Activated T-helper 1 cell treated with anti-CD3 and anti-CD28 coated beads, Interleukin-12 subunit alpha, Interleukin-12 subunit beta, Interleukin-2, Interleukin-4 antibody, amounts not matched to agents 30 ng/mL and 10 ng/mL and 1 ng/mL, durations not matched to agents 14 hours and 24 hours and 36 hours (primary cell): ENCODE results near the gene LILRB1. TPM values are rescaled to one million over a fixed set of nuclear protein-coding genes. Genes with fewer than 3 reads are reported as not detected.
"Not testable (repeated sequence)": the region's sequence is repeated elsewhere in the genome, so short reads cannot be mapped to it uniquely, and the experiment has no call there.

Experiments
- DNase-seq: peaks from one replicate; pipeline ENCODE4 v3.0.0; 2021; ENCODE audit warnings: low spot score
- H3K27ac Mint-ChIP-seq: one replicate; pipeline ENCODE4 v1.8.0; 2021; ENCODE audit warnings: mild to moderate bottlenecking, mixed read lengths
- H3K27me3 Mint-ChIP-seq: one replicate; pipeline ENCODE4 v1.8.0; 2022; ENCODE audit warnings: mild to moderate bottlenecking, moderate library complexity, mixed read lengths; ENCODE audit not compliant: insufficient read depth
- H3K36me3 Mint-ChIP-seq: one replicate; pipeline ENCODE4 v1.8.0; 2021; ENCODE audit warnings: low read depth, mixed read lengths
- H3K4me1 Mint-ChIP-seq: one replicate; pipeline ENCODE4 v1.8.0; 2021; ENCODE audit warnings: low read depth, mixed read lengths
- H3K4me3 Mint-ChIP-seq: one replicate; pipeline ENCODE4 v1.8.0; 2021; ENCODE audit warnings: mild to moderate bottlenecking, moderate library complexity, mixed read lengths
- H3K9me3 Mint-ChIP-seq: one replicate; pipeline ENCODE4 v1.8.0; 2021; ENCODE audit warnings: mixed read lengths
- intact Hi-C: fragments of 100-400 bp; cut with micrococcal nuclease; formaldehyde crosslinking; loops from one replicate; pipeline ENCODE4 v1.15.1; 2024
- total RNA-seq: library from RNA; stranded (reverse); gene quantifications from 2 replicates; pipeline ENCODE4 v1.2.3, GENCODE V29; 2022

LILRB1 gene
- total RNA-seq, 1 donor from 2014 or later = not detected

DNA sequence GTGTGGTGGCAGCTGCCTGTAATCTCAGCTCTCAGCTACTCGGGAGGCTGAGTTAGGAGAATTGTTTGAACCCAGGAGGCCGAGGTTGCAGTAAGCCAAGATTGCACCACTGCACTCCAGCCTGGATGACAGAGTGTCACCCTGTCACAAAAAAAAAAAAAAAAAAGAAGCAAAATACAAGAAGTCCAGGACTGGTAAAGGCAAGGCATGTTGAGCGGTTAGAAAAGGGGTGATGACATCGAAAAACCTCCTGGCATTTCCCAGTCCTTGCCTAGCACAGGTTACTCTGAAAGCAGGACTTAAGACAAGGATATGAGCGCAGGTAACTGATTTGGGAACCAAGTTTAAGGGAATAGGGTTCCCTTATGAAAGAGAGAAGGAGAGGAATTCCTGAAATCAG is 30.0 kb downstream of the LILRB1 start:
- Mint-ChIP-seq H3K4me3 (no peak overlapping the region), H3K4me1 (no peaks in the 10 kb centered on the region), H3K36me3 (no peaks in the 10 kb centered on the region), H3K27me3 (peaks cover 2% of the 10 kb centered on the region), H3K9me3 (no peaks in the 10 kb centered on the region), H3K27ac (no peak overlapping the region)
- intact Hi-C loops = loop anchor here (10.0 kb wide), 1 partner anchor 484 kb away; the partner anchor contains the start of gene TNNT1
- no peak for DNase-seq

GRCh38 chr19:54660964-54661363 is 30.7 kb downstream of the LILRB1 start:
- no peak overlapping the region for H3K4me3 Mint-ChIP-seq
- intact Hi-C loops = loop anchor here (10.0 kb wide), 1 partner anchor 484 kb away; the partner anchor contains the start of gene TNNT1
- no peaks in the 10 kb centered on the region for H3K4me1 Mint-ChIP-seq
- no peak for DNase-seq
- H3K9me3 Mint-ChIP-seq = no peaks in the 10 kb centered on the region
- H3K27ac Mint-ChIP-seq = no peak overlapping the region
- H3K36me3 Mint-ChIP-seq = no peaks in the 10 kb centered on the region
- peaks cover 2% of the 10 kb centered on the region for H3K27me3 Mint-ChIP-seq

DNA sequence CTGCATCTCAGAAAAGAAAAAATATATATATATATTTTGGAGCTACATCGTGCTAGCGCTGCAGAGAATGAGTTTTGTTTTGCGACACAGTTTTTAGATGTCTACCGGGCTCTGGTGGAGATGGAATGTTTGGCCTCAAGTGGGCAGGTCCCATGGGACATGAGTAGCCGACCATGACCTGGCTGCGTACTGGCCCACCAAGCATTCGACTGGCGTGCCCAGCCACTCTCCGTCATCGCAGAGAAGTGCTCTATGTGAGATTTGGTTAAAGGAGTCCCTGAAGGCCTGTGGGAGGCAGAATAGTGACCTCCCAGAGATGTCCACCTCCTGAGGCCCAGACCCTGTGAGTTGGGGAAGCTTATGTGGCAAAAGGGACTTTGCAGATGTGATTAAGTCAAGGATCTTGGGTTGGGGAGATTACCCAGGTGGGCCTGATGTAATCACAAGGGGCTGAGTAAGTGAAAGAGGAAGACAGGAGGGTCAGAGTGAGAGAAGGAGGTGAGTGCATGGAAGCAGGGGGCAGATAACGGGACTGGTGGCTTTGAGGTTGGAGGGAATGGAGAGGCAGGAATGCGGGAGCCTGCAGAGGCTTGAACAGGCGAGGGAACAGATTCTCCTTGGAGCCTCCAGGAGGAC is 31.7 kb downstream of the LILRB1 start:
- Mint-ChIP-seq H3K9me3 (no peaks in the 10 kb centered on the region), H3K4me3 (no peak overlapping the region), H3K36me3 (no peaks in the 10 kb centered on the region), H3K27ac (no peak overlapping the region), H3K27me3 (peaks cover 2% of the 10 kb centered on the region), H3K4me1 (no peaks in the 10 kb centered on the region)
- no peak for DNase-seq
- intact Hi-C loops = loop anchor here (10.0 kb wide), 1 partner anchor 483 kb away; the partner anchor contains the start of gene TNNT1

DNA sequence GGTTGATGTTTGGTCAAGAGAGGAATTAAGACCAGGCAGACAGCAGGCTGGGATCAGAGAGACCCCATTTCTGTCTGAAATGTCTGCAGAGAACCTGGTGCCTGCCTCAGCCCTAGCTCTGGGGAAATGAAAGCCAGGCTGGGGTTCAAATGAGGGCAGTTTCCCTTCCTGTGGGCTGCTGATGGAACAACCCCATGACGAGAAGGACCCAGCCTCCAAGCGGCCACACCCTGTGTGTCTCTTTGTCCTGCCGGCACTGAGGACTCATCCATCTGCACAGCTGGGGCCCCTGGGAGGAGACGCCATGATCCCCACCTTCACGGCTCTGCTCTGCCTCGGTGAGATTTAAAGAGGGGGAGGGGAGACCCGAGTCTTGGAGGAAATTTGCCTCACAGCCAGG is 32.4 kb downstream of the LILRB1 start, which contains the start of gene LILRB4:
TSS of gene LILRB4 (plus strand) at position 256 of the 400 bp plus-strand sequence. CDS start at position 305, 49 bp downstream.
- intact Hi-C loops = loop anchor here (10.0 kb wide), 1 partner anchor 482 kb away; the partner anchor contains the start of gene TNNT1
- H3K9me3 Mint-ChIP-seq = no peaks in the 10 kb centered on the region
- no peak within 1 kb of the TSS for H3K4me3 Mint-ChIP-seq

DNA sequence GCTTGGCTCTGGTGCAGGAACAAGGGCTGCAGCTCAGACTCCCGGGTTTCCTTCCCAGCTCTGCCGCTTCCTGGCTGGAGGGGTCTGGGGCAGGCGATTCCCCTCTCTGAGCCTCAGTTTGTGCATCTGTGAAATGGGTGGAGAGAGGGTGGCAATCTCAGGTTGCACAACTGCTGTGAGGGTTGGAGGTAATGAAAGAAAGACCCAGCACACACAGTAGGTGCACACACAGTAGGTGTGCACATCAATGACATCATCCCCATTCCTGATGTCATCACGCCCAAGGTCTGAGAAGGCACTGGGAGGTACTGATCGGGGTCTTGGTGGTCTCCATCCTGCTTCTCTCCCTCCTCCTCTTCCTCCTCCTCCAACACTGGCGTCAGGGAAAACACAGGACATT is 35.2 kb downstream of the LILRB1 start:
- Mint-ChIP-seq H3K36me3 (peaks cover 2% of the 10 kb centered on the region), H3K27ac (no peak overlapping the region), H3K27me3 (peaks cover 2% of the 10 kb centered on the region), H3K4me1 (no peaks in the 10 kb centered on the region), H3K9me3 (peaks cover 7% of the 10 kb centered on the region), H3K4me3 (no peak overlapping the region)
- DNase-seq = no peak
- intact Hi-C loops = loop anchor here (10.0 kb wide), 1 partner anchor 479 kb away; the partner anchor contains the start of gene TNNT1

More for the DNA sequence above, 32.4 kb downstream of the LILRB1 start, which contains the start of gene LILRB4:
- Mint-ChIP-seq H3K27ac (no peak within 1 kb of the TSS), H3K36me3 (no peaks in the 10 kb centered on the region), H3K27me3 (peaks cover under 1% of the 10 kb centered on the region), H3K4me1 (no peaks in the 10 kb centered on the region)
- no peak for DNase-seq

DNA sequence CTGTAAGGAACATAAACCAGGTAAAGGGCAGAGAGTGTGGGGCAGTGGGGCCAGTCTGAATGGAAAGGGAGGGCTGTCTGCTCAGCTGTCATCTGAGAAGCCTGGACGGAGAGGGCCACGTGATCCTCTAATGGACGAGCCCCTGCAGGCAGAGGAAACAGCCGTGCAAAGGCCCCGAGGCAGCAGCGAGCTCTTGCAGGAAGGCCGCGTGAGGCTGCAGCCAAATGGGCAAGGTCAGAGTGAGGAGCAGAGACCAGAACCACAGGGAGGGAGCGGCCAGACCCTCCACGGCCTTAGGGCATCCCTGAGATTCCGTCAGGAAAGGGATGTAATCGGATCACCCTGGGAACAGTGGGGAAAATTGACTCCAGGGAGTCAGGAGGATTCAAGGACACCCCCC is 36.9 kb downstream of the LILRB1 start:
- intact Hi-C loops = loop anchor here (10.0 kb wide), 1 partner anchor 478 kb away; the partner anchor contains the start of gene TNNT1
- peaks cover 2% of the 10 kb centered on the region for H3K27me3 Mint-ChIP-seq
- no peak for DNase-seq
- no peak overlapping the region for H3K27ac Mint-ChIP-seq
- no peak overlapping the region for H3K4me3 Mint-ChIP-seq
- no peaks in the 10 kb centered on the region for H3K4me1 Mint-ChIP-seq
- H3K36me3 Mint-ChIP-seq = peaks cover 2% of the 10 kb centered on the region
- peaks cover 7% of the 10 kb centered on the region for H3K9me3 Mint-ChIP-seq

DNA sequence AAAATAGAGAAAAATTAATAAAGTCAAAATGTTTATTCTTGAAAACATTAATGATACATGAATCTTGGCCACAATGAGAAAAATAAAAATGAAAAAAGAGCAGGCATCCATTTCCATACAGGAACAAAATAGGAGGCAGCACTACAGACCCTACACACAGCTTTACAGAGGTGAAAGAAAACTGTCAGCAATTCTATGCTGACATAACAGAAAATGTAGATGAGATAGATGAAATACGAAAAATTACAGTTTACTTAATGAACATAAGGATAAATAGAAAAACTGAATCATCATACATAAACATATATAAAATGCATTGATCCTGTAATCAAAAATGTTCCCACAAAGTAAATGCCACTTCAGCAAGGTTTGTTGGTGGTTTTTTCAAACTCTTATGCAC is 38.1 kb downstream of the LILRB1 start:
- Mint-ChIP-seq H3K27ac (no peak overlapping the region), H3K36me3 (peaks cover 2% of the 10 kb centered on the region), H3K4me1 (no peaks in the 10 kb centered on the region), H3K9me3 (peaks cover 7% of the 10 kb centered on the region), H3K27me3 (peaks cover 2% of the 10 kb centered on the region), H3K4me3 (no peak overlapping the region)
- no peak for DNase-seq
- intact Hi-C loops = loop anchor here (10.0 kb wide), 1 partner anchor 476 kb away; the partner anchor contains the start of gene TNNT1

- peaks cover 7% of the 10 kb centered on the region for H3K9me3 Mint-ChIP-seq
- peaks cover 2% of the 10 kb centered on the region for H3K27me3 Mint-ChIP-seq
- H3K36me3 Mint-ChIP-seq = peaks cover 2% of the 10 kb centered on the region
- H3K4me3 Mint-ChIP-seq = no peak overlapping the region
- no peak for DNase-seq
- no peak overlapping the region for H3K27ac Mint-ChIP-seq
- peaks cover 4% of the 10 kb centered on the region for H3K4me1 Mint-ChIP-seq
- intact Hi-C loops = no loop called here
Observed at GRCh38 chr19:54670576-54671357, 40.5 kb downstream of the LILRB1 start.

DNA sequence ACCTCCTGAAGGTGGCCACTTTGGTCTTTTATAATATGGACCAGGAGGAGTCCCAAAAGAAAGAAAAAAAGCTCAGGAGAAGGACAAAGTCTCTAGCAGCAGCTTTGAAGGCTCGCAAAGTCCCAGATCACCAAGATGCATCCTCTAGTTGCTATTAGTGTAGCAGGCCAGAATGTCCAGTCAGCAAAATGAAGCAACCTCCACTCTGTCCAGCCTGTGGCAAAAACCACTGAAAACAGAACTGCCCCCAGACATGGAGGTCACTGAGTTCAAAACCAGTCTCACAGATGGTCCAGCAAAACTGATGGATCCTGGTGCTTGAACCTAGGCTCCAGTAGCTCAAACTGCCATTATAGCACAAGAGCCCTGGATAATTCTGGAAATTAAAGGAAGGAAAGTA is 42.9 kb downstream of the LILRB1 start:
- intact Hi-C loops = no loop called here
- no peak for DNase-seq
- peaks cover 3% of the 10 kb centered on the region for H3K9me3 Mint-ChIP-seq
- peaks cover 2% of the 10 kb centered on the region for H3K36me3 Mint-ChIP-seq
- peaks cover 4% of the 10 kb centered on the region for H3K4me1 Mint-ChIP-seq
- no peak overlapping the region for H3K4me3 Mint-ChIP-seq
- H3K27me3 Mint-ChIP-seq = peaks cover 4% of the 10 kb centered on the region
- H3K27ac Mint-ChIP-seq = no peak overlapping the region

GRCh38 chr19:54674021-54674617 is 43.8 kb downstream of the LILRB1 start:
- Mint-ChIP-seq H3K4me1 (peaks cover 4% of the 10 kb centered on the region), H3K27ac (no peak overlapping the region), H3K27me3 (peaks cover 4% of the 10 kb centered on the region), H3K36me3 (no peaks in the 10 kb centered on the region), H3K9me3 (no peaks in the 10 kb centered on the region), H3K4me3 (no peak overlapping the region)
- no peak for DNase-seq
- intact Hi-C loops = no loop called here

DNA sequence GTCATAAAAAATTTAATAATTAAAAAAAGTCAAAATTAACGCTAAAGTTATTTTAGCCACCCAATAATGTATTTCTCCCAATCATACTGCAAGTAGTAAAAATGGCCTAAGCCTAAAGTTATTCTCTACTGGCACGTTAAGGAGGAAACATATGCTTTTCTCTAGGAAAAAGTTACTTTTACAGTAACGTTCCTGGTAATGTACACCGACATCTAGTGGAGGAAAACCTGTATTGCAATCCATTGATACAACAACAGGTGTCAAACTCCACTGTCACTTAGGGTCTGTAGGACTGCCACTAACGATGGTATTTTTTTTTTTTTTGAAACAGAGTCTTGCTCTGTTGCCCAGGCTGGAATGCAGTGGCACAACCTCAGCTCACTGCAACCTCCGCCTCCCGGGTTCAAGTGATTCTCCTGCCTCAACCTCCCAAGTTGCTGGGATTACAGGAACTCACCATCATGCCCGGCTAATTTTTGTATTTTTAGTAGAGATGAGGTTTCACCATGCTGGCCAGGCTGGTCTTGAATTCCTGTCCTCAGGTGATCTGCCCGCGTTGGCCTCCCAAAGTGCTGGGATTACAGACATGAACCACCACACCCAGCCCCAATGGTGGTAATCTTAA is 46.0 kb downstream of the LILRB1 start:
- H3K9me3 Mint-ChIP-seq, DNase-seq, H3K36me3 Mint-ChIP-seq, H3K4me3 Mint-ChIP-seq, H3K4me1 Mint-ChIP-seq, H3K27ac Mint-ChIP-seq, H3K27me3 Mint-ChIP-seq: not testable (repeated sequence)
- intact Hi-C loops = loop anchor here (1.0 kb wide), 2 partner anchors 23 to 198 kb away; no protein-coding TSS in a partner anchor

DNA sequence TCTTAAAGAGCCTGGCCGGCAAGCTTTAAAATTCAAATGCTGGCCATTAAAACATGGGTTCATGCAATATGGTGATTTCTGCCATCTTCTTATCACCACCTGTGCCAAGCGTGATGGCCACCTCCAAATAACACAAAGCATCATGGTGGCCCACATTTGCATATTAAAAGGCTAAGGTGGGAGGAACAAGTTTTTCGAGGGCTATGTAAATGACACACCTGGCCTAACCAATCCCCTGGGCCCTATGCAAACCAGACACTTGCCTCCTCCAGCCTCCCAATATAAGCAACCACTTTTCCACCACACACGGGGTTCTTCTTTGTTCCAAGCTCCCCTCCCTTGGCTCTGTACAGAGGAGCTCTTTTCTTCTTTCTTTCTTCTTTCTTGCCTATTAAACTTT is 46.9 kb downstream of the LILRB1 start:
- intact Hi-C loops = no loop called here
- H3K4me3 Mint-ChIP-seq = no peak overlapping the region
- H3K27me3 Mint-ChIP-seq = peaks cover 4% of the 10 kb centered on the region
- no peaks in the 10 kb centered on the region for H3K36me3 Mint-ChIP-seq
- no peak overlapping the region for H3K27ac Mint-ChIP-seq
- H3K4me1 Mint-ChIP-seq = peaks cover 4% of the 10 kb centered on the region
- no peaks in the 10 kb centered on the region for H3K9me3 Mint-ChIP-seq
- no peak for DNase-seq
